ENCODE data around the gene RNF8. TPM values are rescaled to one million over a fixed set of nuclear protein-coding genes. Genes with fewer than 3 reads are reported as not detected.

Gene RNF8
- total and polyA plus RNA-seq, 9 of the 15 experiments (the other 6 are each of a cell fraction or from before 2014, with no cell fraction given) = 10.6 to 47.0 (median 37.5) TPM

- TF ChIP-seq ZNF407 (IDR thresholded peaks at IDR 0.05; ENCODE audit: low read depth) (no peak), ELF4 (CRISPR knock-in tag; IDR thresholded peaks at IDR 0.05) (no peak), SREBF2 (CRISPR knock-in tag; IDR thresholded peaks at IDR 0.05) (no peak), GTF2F1 (IDR thresholded peaks at IDR 0.05; ENCODE audit: low read depth, low read length) (no peak), ZNF696 (CRISPR knock-in tag; conservative IDR thresholded peaks at IDR 0.05) (no peak), RFX1 (IDR thresholded peaks at IDR 0.05) (no peak), ZNF592 (IDR thresholded peaks at IDR 0.05) (0 out of 2 replicates have a peak, but pooled peaks have one; percentile 2), NCOR1 (IDR thresholded peaks at IDR 0.05) (no peak), MTF1 (CRISPR knock-in tag; IDR thresholded peaks at IDR 0.05; ENCODE audit: borderline replicate concordance) (no peak), THRA (IDR thresholded peaks at IDR 0.05) (no peak), SLC30A9 (CRISPR knock-in tag; IDR thresholded peaks at IDR 0.05) (no peak), STAG1 (CRISPR knock-in tag; IDR thresholded peaks at IDR 0.05; ENCODE audit: borderline replicate concordance) (no peak)
- TF ChIP-seq, protein P1, sequence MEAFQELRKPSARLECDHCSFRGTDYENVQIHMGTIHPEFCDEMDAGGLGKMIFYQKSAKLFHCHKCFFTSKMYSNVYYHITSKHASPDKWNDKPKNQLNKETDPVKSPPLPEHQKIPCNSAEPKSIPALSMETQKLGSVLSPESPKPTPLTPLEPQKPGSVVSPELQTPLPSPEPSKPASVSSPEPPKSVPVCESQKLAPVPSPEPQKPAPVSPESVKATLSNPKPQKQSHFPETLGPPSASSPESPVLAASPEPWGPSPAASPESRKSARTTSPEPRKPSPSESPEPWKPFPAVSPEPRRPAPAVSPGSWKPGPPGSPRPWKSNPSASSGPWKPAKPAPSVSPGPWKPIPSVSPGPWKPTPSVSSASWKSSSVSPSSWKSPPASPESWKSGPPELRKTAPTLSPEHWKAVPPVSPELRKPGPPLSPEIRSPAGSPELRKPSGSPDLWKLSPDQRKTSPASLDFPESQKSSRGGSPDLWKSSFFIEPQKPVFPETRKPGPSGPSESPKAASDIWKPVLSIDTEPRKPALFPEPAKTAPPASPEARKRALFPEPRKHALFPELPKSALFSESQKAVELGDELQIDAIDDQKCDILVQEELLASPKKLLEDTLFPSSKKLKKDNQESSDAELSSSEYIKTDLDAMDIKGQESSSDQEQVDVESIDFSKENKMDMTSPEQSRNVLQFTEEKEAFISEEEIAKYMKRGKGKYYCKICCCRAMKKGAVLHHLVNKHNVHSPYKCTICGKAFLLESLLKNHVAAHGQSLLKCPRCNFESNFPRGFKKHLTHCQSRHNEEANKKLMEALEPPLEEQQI (IDR thresholded peaks at IDR 0.05) = no peak
Observed at GRCh38 chr6:37315157-37315515, 38.6 kb upstream of the RNF8 start (continued).
